ENCODE measurements around the gene DOK1.

The DOK1 gene

DNA sequence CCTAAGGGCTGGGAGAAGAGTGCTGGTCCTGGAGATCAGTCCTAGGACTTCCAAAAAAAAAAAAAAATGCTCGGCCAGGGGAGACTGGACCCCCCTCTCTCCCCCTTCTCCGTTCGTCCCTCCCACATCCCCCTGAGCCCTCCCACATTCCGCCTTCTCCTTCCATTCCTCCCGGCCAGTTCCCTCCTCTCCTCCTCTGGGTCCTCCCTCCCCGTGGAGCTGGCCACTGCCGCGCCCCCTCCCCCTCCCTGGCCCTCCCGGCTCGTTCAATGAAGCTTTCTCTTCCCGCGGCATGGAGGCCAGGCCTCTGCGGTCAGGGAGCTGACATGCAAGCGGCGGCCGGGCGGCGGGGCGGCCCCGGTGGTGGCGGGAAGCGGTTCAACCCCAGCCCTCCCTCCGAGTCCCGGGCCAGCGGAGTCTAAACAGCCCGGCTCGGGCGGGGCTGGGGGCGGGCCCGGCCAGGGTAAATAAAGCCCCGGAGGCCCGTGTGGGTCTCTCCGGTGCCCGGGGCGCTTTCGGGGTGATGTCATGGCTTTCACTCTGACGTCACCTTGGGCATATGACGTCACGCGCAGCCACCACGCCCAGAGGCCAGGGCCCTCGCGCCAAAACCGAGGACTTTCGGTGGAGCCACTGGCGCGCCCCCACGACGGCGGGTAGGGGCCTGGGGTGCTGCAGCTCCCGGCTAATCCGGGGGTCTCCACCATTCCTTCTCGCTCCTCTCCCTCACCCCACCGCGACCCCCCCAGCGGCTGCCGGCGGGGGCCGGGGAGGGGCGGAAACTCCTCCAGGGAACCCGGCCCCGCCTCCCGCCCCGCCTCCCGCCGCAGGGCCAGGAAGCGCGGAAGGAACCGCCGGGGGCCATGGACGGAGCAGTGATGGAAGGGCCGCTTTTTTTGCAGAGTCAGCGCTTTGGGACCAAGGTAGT is at the start of gene DOK1, which contains the start of gene LOXL3:
DOK1 (plus strand) TSS at position 829 of the 928 bp plus-strand sequence; CDS start at position 864, 35 bp downstream.
LOXL3 (minus strand) TSS at position 51 of the 928 bp plus-strand sequence. CDS start 1,308 bp downstream, outside the sequence.
- FAIRE-seq: no peak

DNA sequence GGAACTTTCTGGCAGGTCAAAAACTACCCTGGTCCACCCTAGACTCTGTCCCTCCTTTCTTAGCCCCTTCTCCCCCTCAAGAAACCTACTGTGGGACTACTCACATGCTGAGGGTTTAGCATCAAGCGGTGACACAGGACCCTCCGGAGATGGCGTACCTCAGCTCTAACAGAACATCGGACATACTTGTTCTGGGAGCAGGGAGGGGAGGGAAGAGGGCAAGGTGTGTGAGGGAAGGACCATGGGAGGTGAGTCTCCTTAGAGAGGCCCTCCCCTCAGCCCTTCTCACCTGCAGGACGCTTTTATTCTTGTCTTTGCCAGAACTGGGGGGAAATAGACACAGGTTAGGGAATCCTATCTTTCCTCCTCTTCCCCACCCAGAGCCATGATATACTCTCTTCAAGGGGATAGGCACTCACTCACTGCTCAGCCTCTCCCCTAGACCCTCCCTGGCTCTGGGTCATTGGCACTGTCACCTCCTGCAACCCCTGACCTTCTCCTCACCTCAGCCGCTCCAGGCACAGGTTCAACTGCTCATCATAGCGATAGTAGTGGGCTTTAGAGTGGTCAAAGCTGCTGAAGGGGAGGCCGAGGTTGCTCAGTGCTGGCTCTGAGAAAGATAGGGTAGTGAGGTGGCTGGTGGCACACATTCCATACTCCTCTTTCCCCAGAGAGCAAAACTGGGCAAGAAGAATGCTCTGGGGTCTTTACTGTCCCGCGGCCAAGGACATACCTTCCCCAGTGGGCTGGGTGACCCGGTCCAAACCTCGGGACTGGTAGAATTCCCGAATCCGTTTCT is 48.9 kb upstream of the DOK1 start:
- FAIRE-seq: no peak

GRCh38 chr2:74507145-74507925 is 47.2 kb upstream of the DOK1 start, which contains the start of gene PCGF1:
PCGF1 (minus strand) TSS chr2:74507695; CDS start chr2:74507668, 27 bp downstream.
- FAIRE-seq: no peak

GRCh38 chr2:74507926-74508520 is 46.5 kb upstream of the DOK1 start:
- no peak for FAIRE-seq

DNA sequence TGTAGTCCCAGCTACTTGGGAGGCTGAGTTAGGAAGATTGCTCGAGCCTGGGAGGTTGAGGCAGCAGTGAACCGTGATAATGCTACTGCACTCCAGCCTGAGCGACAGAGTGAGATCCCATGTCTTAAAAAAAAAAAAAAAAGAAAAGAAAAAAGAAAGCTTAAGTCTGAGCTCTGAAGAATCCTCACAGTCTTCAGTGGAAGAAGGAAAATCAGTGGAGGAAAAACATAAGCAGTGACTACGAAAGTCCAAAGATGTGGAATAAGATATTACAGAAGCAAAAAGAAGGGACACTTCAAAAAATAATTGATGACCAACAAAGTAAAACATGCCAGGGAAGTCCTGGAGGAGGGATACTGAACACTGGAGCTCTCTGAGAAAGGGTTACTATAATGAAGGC is 44.2 kb upstream of the DOK1 start:
- no peak for FAIRE-seq

DNA sequence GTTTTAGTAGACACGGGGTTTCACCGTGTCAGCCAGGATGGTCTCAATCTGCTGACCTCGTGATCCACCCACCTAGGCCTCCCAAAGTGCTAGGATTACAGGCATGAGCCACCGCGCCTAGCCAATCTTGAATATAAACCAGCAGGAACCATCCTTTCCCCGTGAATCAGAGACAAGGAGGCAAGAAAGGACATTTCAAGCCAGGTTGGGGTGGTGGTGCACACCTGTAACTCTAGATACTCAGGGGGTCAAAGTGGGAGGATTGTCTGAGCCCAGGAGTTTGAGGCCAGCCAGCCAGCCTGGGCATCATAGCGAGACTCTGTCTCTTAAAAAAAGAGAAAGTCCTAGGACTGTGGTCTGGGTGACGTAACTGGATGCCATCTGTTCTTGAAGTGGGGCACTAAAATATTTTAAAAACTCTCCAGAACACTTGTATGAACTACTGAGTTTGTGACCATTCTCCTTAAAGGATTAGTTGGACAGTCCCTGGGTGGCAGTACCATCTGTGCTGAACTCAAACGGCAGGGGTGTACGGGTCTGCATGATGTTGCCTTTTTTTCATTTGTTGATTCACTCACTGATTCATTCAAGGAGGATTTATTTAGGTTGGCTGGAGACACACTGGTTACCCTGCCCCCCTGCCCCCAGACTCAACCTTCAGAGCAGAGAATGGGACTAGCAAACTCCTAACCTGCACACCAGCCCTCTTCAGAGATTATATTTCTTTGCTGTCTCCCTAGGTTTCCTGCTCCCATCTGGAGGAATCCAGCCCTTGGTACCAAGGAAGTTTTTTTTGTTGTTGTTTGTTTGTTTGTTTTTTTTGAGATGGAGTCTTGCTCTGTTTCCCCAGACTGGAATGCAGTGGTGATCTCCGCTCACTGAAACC is 43.2 kb upstream of the DOK1 start:
- no peak for FAIRE-seq

DNA sequence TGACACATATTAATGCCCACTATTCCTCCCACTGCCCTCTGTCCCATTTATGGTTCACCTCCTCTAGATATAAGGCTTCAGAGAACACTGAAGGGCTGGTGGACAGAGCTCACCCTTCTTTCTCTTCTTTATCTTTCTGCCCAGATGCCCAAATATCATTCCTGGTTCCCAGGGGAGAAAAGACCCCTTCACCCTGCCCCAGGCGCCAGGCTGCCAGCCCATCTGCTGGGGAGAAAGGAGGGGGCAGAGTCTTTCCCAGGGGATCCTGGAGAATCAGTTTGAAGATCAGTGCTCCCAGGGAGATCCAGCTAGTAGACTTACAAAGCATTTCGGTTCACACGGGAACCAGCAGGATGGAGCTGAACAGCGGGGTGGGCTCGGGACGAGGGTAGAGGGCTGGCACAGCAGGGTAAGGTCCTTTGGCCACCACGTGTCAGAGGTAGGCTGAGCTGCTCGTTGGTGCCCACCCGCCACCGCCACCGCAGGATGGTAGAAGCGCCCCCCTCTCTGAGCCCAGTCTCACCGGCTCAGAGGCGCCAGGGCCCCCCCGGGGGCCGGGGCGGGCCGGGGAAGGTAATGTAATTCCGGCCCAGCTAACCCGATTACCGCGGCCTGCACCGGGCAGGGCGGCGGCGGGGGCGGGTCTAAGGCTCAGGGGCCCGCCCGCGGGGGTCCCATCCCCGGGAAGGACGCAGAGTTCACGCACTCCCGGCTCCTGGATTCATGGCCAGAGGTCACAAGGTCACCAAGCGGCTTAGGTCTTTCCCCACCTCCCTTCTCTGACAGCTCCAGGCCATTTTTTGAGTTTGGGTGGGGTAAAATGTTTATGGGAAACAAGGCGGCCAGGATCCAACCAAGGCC is 41.5 kb upstream of the DOK1 start:
- FAIRE-seq: no peak

DNA sequence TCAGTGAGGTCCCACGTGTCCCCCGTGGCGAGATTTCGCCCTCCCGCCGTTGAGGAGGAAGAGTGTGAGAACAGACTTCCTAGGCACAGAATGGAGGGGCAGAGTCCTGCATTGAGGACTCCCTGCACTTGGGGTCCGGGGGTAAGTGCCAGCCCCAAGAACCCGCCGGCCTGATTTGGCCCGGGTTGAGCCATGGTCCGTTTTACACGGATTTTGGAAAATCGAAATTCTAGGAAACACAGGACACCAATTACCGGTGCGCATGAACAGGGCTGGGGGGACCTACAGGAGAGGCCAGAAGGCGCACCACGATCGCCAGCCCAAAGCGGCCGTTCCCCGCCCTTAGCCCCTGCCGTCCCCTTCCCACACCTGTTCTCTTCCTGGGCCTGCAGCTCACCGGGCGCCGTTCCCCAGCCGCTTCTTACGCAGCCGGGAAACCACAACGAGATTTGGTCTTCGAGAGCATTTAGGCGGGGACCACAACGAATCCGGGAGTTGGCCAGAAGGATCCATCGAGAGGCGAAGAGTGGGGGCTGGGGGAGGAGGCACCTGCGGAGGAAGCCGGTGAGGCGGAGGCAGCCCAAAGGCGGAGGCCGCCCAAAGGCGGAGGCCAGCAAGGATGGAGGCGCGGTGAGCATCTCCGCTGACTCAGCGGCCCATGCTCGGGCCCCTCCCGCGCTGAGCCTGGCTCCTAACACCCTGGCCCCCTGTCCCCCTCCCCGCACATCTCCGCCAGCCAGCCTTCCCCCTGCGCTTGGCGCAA is 40.7 kb upstream of the DOK1 start:
- FAIRE-seq: no peak

GRCh38 chr2:74514368-74515270 is 39.9 kb upstream of the DOK1 start, which contains the start of gene TLX2:
TLX2 (plus strand) TSS chr2:74514450; CDS start chr2:74514807, 357 bp downstream.
- no peak for FAIRE-seq

GRCh38 chr2:74515271-74515980 is 39.1 kb upstream of the DOK1 start:
- no peak for FAIRE-seq

DNA sequence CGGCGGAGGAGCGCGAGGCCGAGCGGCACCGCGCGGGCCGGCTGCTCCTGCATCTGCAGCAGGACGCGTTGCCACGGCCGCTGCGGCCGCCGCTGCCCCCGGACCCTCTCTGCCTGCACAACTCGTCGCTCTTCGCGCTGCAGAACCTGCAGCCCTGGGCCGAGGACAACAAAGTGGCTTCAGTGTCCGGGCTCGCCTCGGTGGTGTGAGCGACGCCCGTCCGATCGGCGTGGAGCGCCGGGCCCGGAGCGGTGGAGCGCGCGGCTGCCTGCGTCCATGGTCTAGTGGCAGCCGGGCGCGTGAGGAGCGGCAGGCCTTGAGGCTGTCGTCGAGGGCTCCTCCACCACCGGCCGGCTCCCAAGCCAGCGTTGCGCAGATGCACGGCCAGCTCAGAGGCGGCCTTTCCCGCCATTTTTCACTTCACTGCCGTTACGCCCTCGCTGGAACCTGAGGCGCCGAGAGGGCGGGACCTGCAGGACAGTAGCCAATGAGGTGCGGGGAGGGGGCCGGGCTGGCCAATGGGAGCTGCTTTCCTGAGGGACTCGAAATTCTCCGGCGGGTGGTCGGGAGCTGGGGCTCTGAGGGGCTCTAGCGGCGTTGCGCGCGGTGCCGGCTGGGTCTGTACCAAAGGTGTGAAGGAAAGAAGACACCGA is 38.4 kb upstream of the DOK1 start:
- FAIRE-seq: no peak

- FAIRE-seq: no peak
These were observed 37.9 kb upstream of the DOK1 start for GRCh38 chr2:74516650-74517049.

- no peak for FAIRE-seq
These were observed 32.0 kb upstream of the DOK1 start for GRCh38 chr2:74522516-74522915.

- FAIRE-seq: no peak
These were observed 30.5 kb upstream of the DOK1 start for GRCh38 chr2:74524005-74524404.

- no peak for FAIRE-seq
These were observed 29.4 kb upstream of the DOK1 start for GRCh38 chr2:74524955-74525716.
